Measurements from ENCODE around the gene ADCY6.

ADCY6 gene

GRCh38 chr12:48782457-48783395, 6.2 kb downstream of the ADCY6 start:
- no peak for DNase-seq

GRCh38 chr12:48781750-48782456, 7.0 kb downstream of the ADCY6 start:
- no peak for DNase-seq

- no peak for DNase-seq
These were observed 8.4 kb downstream of the ADCY6 start for GRCh38 chr12:48780381-48781025.

GRCh38 chr12:48779869-48780268, 9.0 kb downstream of the ADCY6 start:
- DNase-seq, result peak; percentile 93

GRCh38 chr12:48777501-48778400, 11.1 kb downstream of the ADCY6 start:
- no peak for DNase-seq

- no peak for DNase-seq
These were observed 11.9 kb downstream of the ADCY6 start for GRCh38 chr12:48776956-48777355.

GRCh38 chr12:48775991-48776649, 12.8 kb downstream of the ADCY6 start:
- DNase-seq, result no peak

GRCh38 chr12:48775299-48775698, 13.6 kb downstream of the ADCY6 start:
- no peak for DNase-seq

GRCh38 chr12:48774516-48774915, 14.4 kb downstream of the ADCY6 start:
- DNase-seq, result no peak

- no peak for DNase-seq
These were observed 15.2 kb downstream of the ADCY6 start for GRCh38 chr12:48773686-48774085.

GRCh38 chr12:48771588-48772112, 17.2 kb downstream of the ADCY6 start:
- DNase-seq, result no peak

GRCh38 chr12:48770756-48771155, 18.1 kb downstream of the ADCY6 start:
- no peak for DNase-seq

GRCh38 chr12:48768736-48769135, 20.2 kb downstream of the ADCY6 start:
- no peak for DNase-seq

- no peak for DNase-seq
These were observed 20.7 kb downstream of the ADCY6 start for GRCh38 chr12:48768147-48768546.

GRCh38 chr12:48767521-48767920, 21.4 kb downstream of the ADCY6 start:
- no peak for DNase-seq

GRCh38 chr12:48767047-48767446, 21.8 kb downstream of the ADCY6 start:
- peak; percentile 21 for DNase-seq

- DNase-seq, result no peak
These were observed 23.1 kb downstream of the ADCY6 start for GRCh38 chr12:48765753-48766162.

- no peak for DNase-seq
These were observed 24.4 kb downstream of the ADCY6 start for GRCh38 chr12:48764521-48764920.

GRCh38 chr12:48758737-48759136, 30.2 kb downstream of the ADCY6 start:
- DNase-seq, result no peak

- DNase-seq, result no peak
These were observed 30.7 kb downstream of the ADCY6 start for GRCh38 chr12:48758186-48758585.

- no peak for DNase-seq
These were observed 38.0 kb downstream of the ADCY6 start for GRCh38 chr12:48750769-48751356.

Measured in fibroblast of upper back skin (primary cell).